Measurements from ENCODE around the gene DYNLT4.

- TF ChIP-seq CTCF (IDR thresholded peaks at IDR 0.05; ENCODE audit: low read depth, low read length, missing input control) (no peak), ATF3 (IDR thresholded peaks at IDR 0.05) (no peak), JUND (IDR thresholded peaks at IDR 0.05) (no peak), REST (IDR thresholded peaks at IDR 0.05) (no peak), YY1 (IDR thresholded peaks at IDR 0.05) (no peak), MAX (IDR thresholded peaks at IDR 0.05) (no peak), RAD21 (IDR thresholded peaks at IDR 0.05) (no peak), NR2F2 (IDR thresholded peaks at IDR 0.05) (no peak), SP1 (IDR thresholded peaks at IDR 0.05) (no peak), EGR1 (IDR thresholded peaks at IDR 0.05; ENCODE audit: low read depth in 2 of 2) (no peak), RXRA (IDR thresholded peaks at IDR 0.05) (no peak), HNF4G (IDR thresholded peaks at IDR 0.05) (no peak), TAF1 (conservative IDR thresholded peaks at IDR 0.05) (no peak), FOXA1 (IDR thresholded peaks at IDR 0.05) (no peak)
These were observed 14.2 kb downstream of the DYNLT4 start for GRCh38 chr1:44792736-44793502.
